Measurements from ENCODE around the gene TMEM63C. TPM values are rescaled to one million over a fixed set of nuclear protein-coding genes. Genes with fewer than 3 reads are reported as not detected.
A peak's percentile ranks its signal among the peaks of the same experiment; 100 is the strongest.

TMEM63C gene
- total RNA-seq, 1 experiment from 2014 or later, result not detected

DNA sequence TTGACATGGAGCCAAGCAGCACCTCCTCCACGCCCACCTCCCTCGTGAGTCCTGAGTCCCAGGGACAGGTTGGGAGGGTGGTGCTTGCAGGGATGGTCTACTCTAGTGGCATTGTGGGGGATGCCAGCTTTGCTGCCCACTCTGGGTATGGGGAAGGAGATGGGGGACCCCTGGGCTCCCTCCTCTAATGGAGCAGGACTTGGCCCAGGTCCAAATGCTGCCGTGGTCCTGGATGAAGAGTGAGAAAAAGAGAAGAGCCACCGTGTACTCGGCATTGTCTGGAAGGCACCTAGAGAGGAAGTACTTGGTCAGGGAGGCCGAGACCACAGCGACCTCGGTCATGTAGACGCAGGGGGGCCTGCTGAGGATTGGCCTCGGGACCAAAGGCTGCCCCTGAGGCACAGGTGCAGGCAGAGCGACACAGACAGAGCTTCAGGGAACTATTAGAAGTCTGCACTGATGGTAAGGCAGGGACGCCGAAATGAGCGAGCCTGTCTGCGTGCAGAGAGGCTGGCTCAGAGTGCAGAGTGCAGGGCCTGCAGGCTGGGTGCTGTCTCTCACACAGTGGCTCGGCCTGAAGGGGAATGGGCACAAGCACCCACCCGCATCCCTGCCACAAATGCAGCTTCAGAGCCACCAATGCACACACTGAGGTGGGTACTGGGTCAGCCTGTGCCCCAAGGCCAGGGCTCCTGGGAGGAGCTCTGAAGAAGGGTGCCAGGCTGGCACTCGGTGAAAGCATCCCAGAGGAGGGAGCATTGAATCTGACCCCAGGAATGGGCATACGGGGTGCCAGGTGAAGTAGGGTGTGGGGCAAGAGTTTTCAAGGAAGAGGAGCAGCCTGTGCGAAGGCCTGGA, 72.0 kb downstream of the TMEM63C start:
- DNase-seq (ENCODE audit: low read depth), result no peak

GRCh38 chr14:77256694-77257093, 75.1 kb downstream of the TMEM63C start:
- DNase-seq (ENCODE audit: low read depth), result no peak

DNA sequence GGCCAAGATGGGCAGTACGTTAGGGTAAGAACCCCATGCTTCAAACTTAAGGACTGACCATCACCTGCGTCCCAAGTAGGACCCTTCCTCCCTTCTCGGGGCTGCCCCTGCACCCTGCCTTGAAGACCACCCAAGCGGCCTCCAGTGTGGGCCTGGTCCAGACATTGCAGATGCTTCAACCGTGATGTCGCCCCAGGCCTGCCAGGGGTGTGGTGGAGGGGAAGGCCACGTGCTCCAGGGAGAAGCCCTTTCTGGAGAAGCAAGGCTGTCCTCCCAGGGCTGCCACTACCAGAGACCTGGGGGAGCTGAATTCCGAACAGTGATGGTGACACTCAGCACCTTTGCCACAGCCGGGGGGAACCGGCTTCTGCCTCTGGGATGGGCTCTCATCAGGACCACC, 76.1 kb downstream of the TMEM63C start:
- no peak for DNase-seq (ENCODE audit: low read depth)

DNA sequence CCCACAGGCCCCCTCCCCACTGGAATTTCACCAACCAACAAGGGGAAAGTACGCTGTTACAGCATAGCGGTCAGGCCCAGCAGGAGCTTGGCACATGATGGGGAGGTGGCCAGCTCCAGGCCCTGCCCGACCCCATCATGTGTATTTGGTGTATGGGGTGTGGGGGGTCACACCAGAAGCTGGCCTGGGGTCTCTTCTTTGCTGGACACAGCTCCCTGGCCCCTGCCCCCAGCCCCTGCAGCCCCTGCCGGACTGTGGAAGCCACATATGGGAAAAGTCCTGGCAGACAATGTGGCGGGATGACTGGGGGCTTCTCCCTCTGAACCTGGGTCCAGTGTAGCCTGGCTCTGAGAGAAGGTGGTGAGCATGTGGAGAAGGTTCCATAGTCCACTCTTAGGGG, 77.0 kb downstream of the TMEM63C start:
- DNase-seq (ENCODE audit: low read depth), result no peak

- DNase-seq (ENCODE audit: low read depth), result no peak
These were observed 77.6 kb downstream of the TMEM63C start for GRCh38 chr14:77259025-77259715.

- no peak for DNase-seq (ENCODE audit: low read depth)
These were observed 78.6 kb downstream of the TMEM63C start for GRCh38 chr14:77260199-77260598.

DNA sequence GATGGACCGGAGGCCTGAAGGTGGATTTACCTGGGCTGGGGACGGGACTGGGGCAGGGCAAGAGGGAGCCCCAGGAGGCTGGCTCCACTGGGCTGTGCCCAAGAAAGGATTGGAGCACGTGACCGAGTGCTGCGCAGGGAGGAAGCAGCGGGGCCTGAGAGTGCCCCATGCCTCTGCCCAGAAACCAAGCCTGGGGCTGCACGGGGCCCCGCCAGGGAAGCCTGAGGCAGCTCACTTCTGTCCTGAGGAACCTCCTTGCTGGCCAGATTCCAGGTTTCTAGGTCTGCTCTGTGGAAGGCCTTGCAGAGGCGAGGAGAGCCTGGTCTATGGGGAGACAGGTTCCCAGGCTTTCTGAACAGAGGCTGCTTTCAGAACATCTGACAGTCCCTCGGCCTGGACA, 79.0 kb downstream of the TMEM63C start:
- DNase-seq (ENCODE audit: low read depth), result peak; percentile 3

DNA sequence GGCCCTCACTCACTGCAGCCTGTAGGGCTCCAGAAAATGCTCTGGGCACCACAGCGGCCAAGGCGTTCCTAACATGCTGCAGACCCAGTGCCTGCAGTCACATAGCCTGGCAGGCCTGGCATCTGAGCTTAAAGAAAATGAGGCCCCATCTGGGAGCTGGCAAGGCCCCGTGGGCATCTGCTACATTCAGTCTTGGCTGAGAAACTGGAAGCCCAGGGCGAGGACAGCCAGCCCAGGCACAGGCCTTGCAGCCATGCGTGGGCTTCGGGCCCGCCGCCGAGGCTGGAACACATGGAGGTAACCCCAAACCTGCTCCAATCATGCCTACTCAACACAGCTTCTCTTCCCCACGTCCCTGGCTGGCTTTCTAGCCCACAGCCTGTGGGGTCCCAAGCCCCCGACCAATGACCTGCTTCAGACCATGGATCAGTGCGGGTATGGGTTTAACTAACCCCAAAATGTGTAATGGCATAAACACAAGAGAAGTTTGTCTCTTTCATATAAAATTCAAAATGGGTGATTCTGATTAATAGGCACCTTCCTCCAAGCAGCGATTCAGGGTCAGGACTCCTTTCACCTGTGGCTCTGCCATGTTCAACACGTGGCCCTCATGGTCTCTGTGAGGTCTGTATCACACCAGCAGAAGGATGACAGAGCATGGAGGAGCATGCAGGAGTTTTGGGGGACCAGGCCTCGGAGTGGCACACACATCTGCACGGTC, 83.0 kb downstream of the TMEM63C start:
- no peak for DNase-seq (ENCODE audit: low read depth)

GRCh38 chr14:77265187-77265515, 83.6 kb downstream of the TMEM63C start:
- DNase-seq (ENCODE audit: low read depth), result no peak

DNA sequence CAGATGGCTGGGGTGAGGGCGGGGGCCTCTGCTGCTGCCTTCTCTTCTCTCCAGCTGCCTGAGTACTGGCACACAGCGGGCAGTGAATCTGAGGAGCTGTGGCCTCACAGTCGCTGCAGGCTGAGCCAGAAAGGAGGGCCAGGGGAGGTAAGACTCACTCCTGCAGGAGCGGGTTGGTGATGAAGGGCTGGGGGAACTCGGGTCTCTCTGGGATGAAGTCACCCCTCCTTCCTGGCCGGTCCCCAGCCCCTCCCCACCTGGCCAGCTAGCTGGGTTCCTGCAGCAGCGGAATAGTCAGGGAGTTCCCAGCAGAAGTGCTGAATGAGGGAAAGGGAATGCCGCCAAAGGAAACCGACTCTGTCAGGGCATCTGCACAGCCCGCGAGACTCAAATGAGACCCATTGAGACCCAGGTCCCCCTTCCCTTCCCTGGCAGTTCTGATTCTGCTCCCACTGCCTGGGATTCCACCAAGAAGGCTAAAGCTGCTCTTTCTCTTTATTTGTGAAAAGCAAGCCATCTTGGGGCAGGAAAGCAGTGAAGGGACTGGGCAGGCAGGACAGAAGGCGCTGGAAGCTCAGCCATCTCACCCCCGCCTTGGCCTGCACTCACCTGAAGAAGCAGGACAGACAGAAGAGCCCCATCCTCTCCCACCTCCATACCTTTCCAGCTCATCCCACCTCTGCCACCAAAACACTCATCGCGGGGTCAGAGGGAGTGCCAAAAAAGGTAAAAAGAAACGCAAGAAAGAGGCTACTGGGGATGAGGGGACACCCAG, 84.2 kb downstream of the TMEM63C start:
- no peak for DNase-seq (ENCODE audit: low read depth)

DNA sequence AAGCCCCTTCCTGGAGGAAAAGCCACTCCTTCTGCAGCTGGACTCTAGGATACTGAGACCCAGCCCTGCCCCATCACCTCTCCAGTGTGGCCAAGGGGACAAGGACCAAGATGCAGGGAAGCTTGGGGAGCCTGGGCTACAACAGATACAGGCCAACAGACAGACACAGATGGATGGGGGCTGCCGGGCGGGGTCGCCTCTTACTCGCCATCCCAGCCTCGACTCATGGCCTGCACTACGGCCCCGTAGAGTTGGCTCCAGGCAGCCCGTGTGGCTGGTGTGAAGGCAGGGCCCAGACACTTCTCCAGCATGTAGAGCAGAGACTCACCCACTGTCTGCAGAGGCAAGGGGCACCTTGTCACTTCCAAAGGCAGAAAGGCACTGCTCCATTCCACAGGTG, 84.7 kb downstream of the TMEM63C start:
- DNase-seq (ENCODE audit: low read depth), result no peak

- DNase-seq (ENCODE audit: low read depth), result no peak
These were observed 86.5 kb downstream of the TMEM63C start for GRCh38 chr14:77267937-77268699.

- DNase-seq (ENCODE audit: low read depth), result no peak
These were observed 87.5 kb downstream of the TMEM63C start for GRCh38 chr14:77268989-77269600.

GRCh38 chr14:77270361-77271112, 88.9 kb downstream of the TMEM63C start:
- DNase-seq (ENCODE audit: low read depth), result no peak

DNA sequence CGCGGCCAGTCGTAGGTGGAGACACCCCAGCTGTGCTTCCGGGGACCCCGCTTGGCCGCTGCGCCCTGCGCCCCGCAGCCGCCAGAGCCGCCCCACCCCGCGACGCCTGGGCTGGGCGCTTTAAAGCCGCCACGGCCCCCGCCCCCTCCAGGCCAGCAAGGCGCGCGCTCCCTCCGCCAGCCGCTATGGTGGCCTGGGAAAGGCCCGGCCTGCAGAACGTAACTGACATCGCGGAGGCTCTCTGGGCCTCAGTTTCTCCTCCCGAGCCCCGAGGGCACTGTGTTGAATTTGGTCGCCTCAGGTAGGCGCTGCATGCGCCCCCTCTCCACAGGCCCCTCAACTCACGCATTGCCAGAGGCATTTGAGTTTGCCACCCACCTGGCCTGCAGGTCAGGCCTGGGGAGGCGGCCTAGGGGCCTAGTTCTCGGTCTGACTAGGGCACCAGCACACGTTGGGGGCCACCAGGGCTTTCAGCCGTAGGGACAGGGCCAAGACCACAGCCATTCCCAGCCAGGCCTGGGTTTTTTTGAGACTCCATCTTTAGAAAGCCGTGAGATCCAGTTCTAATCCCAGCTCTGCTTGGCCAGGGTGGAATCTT, 89.6 kb downstream of the TMEM63C start, which contains the start of gene NGB:
Gene NGB (minus strand): TSS at position 94 of the 598 bp plus-strand sequence. CDS start 269 bp downstream, outside the sequence.
- DNase-seq (ENCODE audit: low read depth), result no peak

DNA sequence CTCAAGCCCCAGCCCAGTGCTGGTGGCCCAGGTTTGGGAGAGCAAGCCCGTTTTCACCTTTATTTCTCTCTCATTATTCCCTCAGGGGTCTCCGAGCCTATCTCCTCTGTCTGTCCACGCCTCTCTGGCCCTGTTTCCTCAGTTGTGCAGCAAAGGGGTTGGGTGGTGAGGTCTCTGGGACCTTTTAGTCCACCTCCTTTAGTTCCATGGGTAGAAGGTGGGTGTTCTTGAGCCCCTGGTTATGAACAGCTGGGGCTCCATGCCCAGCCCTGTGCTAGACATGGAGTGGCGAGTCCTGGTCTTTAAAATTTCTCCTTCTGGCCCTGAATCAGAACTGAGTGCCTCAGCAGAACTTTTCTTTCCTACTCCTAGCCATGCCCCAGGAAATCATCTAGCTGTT, 90.7 kb downstream of the TMEM63C start:
- DNase-seq (ENCODE audit: low read depth), result no peak

DNA sequence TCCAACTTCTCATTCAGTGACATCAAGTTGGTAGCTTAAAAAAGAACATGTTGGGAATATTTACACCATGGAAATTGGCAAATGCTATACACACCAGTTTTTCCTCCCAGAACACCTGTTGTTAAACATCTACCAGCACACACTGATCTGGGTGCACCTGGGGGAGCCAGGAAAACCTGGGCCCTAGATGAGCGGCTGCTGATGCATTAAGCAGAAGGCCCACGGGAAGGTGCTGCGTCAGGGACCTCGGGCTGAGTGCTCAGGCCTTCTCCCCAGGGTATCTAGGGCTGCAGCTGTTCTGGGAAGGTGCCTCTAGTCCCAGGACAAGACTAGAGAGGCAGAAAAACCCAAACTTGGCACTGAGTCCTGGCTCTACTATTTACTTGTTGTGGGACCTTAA, 92.2 kb downstream of the TMEM63C start:
- no peak for DNase-seq (ENCODE audit: low read depth)

DNA sequence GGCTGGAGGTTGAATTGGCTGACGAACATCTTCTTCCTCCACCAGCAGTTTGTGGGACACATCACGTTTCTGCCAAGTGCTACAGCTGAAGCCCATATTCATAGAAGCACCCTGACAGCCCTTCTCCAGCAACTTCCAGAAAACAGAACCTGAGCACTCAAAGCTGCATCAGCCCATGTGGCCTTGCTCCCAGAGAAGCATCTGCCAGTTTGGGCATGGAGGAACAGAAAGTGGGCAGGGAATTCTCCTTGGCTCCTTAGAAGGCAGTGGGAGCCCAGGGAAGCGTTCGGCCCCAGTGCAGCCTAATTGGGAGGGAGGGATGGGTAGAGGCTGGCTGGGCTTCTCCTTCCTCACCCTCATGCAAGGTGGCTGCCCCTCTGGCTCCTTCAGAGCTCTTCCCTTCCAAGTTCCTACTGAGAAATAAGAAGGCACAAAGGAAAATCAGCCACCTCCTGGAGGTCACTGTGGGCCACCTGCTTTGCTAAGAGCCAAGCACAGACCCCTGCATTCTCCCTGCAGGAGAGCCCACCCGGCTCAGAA, 93.5 kb downstream of the TMEM63C start:
- no peak for DNase-seq (ENCODE audit: low read depth)

DNA sequence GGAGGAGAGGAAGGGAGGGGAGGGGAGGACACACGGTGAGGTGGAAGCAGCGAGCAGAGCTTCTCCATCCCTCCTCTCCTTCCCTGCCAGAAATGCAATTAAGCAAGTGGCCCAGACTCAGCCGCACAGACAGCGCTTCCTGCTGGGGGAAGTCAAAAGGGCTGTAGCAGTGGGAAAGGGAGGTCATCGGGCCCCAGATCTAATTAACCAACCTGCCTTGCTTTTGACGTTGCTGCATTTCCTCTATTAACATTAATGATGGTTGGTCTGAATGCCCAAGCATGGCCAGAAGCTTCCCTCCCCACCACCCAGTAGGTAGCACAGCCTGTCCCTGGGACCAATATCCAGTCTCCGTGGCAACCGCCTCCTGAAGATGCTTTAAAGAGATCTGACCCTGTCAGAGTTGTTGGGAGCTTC, 94.0 kb downstream of the TMEM63C start:
- no peak for DNase-seq (ENCODE audit: low read depth)
